NCI-H1930 (cell line): Measurements from ENCODE around the gene CETP.
"Not testable (repeated sequence)": the region's sequence is repeated elsewhere in the genome, so short reads cannot be mapped to it uniquely, and the experiment has no call there.

ENCODE experiments used
- DNase-seq, 2 experiments: peaks; one replicate each; lab custom pipeline; 2025; lab: John Stamatoyannopoulos, UW

The CETP gene

GRCh38 chr16:56933828-56934598 is 27.7 kb upstream of the CETP start:
- DNase-seq = no peak

GRCh38 chr16:56934599-56935145 is 27.1 kb upstream of the CETP start:
- DNase-seq = not testable (repeated sequence)

GRCh38 chr16:56935201-56935600 is 26.5 kb upstream of the CETP start:
- DNase-seq = no peak

GRCh38 chr16:56936491-56936890 is 25.3 kb upstream of the CETP start:
- DNase-seq = peak in 1 of 2 experiments; percentile 74

GRCh38 chr16:56936950-56937349 is 24.8 kb upstream of the CETP start:
- DNase-seq = no peak

- no peak for DNase-seq
These were observed 22.9 kb upstream of the CETP start for GRCh38 chr16:56938664-56939513.

GRCh38 chr16:56939801-56940200 is 21.9 kb upstream of the CETP start:
- DNase-seq = no peak

GRCh38 chr16:56941092-56941491 is 20.7 kb upstream of the CETP start:
- no peak for DNase-seq

GRCh38 chr16:56941856-56942331 is 19.9 kb upstream of the CETP start:
- DNase-seq = no peak

- no peak for DNase-seq
These were observed 17.9 kb upstream of the CETP start for GRCh38 chr16:56943761-56944375.

GRCh38 chr16:56944954-56945839 is 16.6 kb upstream of the CETP start:
- DNase-seq = no peak

GRCh38 chr16:56945847-56946527 is 15.8 kb upstream of the CETP start:
- DNase-seq = no peak

- DNase-seq = no peak
These were observed 14.8 kb upstream of the CETP start for GRCh38 chr16:56946767-56947603.

GRCh38 chr16:56947604-56947995 is 14.2 kb upstream of the CETP start:
- no peak for DNase-seq

GRCh38 chr16:56948234-56948633 is 13.5 kb upstream of the CETP start:
- no peak for DNase-seq

GRCh38 chr16:56950051-56950450 is 11.7 kb upstream of the CETP start:
- no peak for DNase-seq

- no peak for DNase-seq
These were observed 11.3 kb upstream of the CETP start for GRCh38 chr16:56950455-56950854.

- no peak for DNase-seq
These were observed 10.6 kb upstream of the CETP start for GRCh38 chr16:56950881-56951771.

- no peak for DNase-seq
These were observed 8.7 kb upstream of the CETP start for GRCh38 chr16:56953006-56953405.
